PC-3 (cell line): Measurements from ENCODE around the gene B4GALNT3.

Experiments used
- EZH2 ChIP-seq: fragments of 300-600 bp; sonication (generic); IDR thresholded peaks from one replicate; pipeline ENCODE4 v1.6.1; 2017; ENCODE audit warnings: antibody characterized with exemption, mild to moderate bottlenecking, low read length; ENCODE audit not compliant: unreplicated experiment
- TF ChIP-seq, protein P1 (sequence below): fragments of 300-600 bp; sonication (generic); conservative IDR thresholded peaks from 2 replicates; pipeline ENCODE4 v1.5.1; 2017; ENCODE audit warnings: antibody characterized with exemption, low read depth, mild to moderate bottlenecking, low read length

DNA sequence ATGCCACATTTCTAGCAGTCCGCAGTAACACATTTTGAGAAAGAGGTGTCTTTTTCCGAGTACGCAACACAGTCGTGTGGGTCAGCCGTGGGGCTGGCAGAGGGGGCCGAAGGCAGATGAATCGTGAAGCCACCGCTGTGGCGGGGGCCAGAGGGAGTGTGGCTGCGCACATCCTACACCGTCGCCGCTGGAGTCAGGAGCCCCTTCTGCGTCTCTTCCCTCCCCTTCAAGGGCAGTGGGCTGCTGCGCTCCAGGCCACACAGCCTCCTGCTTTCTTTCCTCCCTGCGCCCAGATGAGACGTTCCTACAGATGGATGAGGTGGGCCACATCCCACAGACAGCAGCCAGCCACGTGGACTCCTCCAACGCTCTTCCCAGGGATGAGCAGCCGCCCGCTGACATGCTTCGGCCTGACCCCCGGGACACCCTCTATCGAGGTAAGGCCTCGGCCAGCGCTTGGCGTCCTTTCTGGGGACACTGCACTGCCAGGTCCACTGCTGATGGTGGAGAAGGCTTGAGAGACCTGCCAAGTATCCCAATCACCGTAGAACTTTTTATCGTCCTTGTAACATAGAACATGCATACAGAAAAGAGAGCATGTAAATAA is 89.8 kb downstream of the B4GALNT3 start:
- TF ChIP-seq, protein P1, sequence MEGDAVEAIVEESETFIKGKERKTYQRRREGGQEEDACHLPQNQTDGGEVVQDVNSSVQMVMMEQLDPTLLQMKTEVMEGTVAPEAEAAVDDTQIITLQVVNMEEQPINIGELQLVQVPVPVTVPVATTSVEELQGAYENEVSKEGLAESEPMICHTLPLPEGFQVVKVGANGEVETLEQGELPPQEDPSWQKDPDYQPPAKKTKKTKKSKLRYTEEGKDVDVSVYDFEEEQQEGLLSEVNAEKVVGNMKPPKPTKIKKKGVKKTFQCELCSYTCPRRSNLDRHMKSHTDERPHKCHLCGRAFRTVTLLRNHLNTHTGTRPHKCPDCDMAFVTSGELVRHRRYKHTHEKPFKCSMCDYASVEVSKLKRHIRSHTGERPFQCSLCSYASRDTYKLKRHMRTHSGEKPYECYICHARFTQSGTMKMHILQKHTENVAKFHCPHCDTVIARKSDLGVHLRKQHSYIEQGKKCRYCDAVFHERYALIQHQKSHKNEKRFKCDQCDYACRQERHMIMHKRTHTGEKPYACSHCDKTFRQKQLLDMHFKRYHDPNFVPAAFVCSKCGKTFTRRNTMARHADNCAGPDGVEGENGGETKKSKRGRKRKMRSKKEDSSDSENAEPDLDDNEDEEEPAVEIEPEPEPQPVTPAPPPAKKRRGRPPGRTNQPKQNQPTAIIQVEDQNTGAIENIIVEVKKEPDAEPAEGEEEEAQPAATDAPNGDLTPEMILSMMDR: no peak
- no peak for TF ChIP-seq EZH2
